A549 (cell line): ENCODE data around the gene PXDC1.

Source experiments
- HDAC2 ChIP-seq: fragments of 200-600 bp; sonication (generic); IDR thresholded peaks from 2 replicates; pipeline ENCODE4 v1.6.1; 2016
- JUN ChIP-seq, 2 experiments: fragments of >200 bp; sonication (Bioruptor Twin); formaldehyde crosslinking; IDR thresholded peaks; 2 replicates in 1 of 2; 3 replicates in 1 of 2; pipeline ENCODE4 v1.6.1; 2016 to 2017
- POLR2A ChIP-seq: IDR thresholded peaks from 2 replicates; pipeline ENCODE4 v1.6.1; 2012; ENCODE audit warnings: mild to moderate bottlenecking, low read length
- TF ChIP-seq, protein P1 (sequence below): fragments of >200 bp; sonication (Bioruptor Twin); formaldehyde crosslinking; IDR thresholded peaks from 3 replicates; pipeline ENCODE4 v1.5.1; 2016
- TF ChIP-seq, protein P2 (sequence below): IDR thresholded peaks from 2 replicates; pipeline ENCODE4 v1.6.1; 2012; ENCODE audit warnings: low read depth, borderline replicate concordance
- TF ChIP-seq, protein P3 (sequence below): fragments of >200 bp; sonication (Bioruptor Twin); formaldehyde crosslinking; IDR thresholded peaks from 3 replicates; pipeline ENCODE4 v1.6.1; 2016
- TF ChIP-seq, protein P4 (sequence below): fragments of 200-600 bp; sonication (generic); IDR thresholded peaks from 2 replicates; pipeline ENCODE4 v1.6.1; 2016; ENCODE audit warnings: antibody characterized with exemption, mild to moderate bottlenecking, moderate library complexity

DNA sequence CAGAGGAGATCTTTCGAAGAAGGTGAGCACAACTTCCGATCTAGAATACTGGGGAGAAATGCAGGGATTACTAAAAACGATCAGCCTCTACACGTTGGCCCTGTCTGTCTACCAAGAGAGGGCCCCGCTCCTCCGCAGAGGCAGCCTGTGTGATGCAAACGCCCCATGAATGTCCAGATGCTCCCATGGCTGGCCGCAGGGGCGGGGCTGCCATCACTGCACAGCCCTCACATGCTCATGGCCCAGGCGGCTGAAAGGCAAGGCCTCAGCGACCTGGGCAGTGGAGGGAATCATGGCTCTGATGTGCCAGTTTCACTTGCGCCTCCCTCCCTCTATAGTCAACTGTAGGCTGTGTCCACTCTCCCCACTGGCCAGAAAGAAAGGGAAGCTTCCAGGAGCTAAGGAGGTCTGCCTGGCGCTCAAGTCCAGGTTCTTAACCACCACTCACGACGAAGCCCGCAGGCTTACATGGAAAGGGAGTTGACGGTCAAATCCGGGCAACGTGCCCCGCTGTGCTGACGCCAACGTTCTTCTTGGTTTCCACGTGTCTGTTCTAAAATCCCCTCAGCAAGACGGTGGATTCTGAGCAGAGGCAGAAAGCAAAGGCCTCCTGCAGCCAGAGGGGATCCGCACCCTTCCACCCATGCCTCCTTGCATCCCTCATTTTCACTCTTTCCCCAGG is 14.2 kb downstream of the PXDC1 start:
- TF ChIP-seq HDAC2, result no peak
- TF ChIP-seq, protein P1, sequence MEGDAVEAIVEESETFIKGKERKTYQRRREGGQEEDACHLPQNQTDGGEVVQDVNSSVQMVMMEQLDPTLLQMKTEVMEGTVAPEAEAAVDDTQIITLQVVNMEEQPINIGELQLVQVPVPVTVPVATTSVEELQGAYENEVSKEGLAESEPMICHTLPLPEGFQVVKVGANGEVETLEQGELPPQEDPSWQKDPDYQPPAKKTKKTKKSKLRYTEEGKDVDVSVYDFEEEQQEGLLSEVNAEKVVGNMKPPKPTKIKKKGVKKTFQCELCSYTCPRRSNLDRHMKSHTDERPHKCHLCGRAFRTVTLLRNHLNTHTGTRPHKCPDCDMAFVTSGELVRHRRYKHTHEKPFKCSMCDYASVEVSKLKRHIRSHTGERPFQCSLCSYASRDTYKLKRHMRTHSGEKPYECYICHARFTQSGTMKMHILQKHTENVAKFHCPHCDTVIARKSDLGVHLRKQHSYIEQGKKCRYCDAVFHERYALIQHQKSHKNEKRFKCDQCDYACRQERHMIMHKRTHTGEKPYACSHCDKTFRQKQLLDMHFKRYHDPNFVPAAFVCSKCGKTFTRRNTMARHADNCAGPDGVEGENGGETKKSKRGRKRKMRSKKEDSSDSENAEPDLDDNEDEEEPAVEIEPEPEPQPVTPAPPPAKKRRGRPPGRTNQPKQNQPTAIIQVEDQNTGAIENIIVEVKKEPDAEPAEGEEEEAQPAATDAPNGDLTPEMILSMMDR, result no peak
- no peak for TF ChIP-seq POLR2A
- TF ChIP-seq, protein P2, sequence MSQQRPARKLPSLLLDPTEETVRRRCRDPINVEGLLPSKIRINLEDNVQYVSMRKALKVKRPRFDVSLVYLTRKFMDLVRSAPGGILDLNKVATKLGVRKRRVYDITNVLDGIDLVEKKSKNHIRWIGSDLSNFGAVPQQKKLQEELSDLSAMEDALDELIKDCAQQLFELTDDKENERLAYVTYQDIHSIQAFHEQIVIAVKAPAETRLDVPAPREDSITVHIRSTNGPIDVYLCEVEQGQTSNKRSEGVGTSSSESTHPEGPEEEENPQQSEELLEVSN, result no peak
- TF ChIP-seq, protein P3, sequence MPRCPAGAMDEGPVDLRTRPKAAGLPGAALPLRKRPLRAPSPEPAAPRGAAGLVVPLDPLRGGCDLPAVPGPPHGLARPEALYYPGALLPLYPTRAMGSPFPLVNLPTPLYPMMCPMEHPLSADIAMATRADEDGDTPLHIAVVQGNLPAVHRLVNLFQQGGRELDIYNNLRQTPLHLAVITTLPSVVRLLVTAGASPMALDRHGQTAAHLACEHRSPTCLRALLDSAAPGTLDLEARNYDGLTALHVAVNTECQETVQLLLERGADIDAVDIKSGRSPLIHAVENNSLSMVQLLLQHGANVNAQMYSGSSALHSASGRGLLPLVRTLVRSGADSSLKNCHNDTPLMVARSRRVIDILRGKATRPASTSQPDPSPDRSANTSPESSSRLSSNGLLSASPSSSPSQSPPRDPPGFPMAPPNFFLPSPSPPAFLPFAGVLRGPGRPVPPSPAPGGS, result no peak
- no peak for TF ChIP-seq JUN (IDR thresholded peaks at IDR 0.05)
- TF ChIP-seq, protein P4, sequence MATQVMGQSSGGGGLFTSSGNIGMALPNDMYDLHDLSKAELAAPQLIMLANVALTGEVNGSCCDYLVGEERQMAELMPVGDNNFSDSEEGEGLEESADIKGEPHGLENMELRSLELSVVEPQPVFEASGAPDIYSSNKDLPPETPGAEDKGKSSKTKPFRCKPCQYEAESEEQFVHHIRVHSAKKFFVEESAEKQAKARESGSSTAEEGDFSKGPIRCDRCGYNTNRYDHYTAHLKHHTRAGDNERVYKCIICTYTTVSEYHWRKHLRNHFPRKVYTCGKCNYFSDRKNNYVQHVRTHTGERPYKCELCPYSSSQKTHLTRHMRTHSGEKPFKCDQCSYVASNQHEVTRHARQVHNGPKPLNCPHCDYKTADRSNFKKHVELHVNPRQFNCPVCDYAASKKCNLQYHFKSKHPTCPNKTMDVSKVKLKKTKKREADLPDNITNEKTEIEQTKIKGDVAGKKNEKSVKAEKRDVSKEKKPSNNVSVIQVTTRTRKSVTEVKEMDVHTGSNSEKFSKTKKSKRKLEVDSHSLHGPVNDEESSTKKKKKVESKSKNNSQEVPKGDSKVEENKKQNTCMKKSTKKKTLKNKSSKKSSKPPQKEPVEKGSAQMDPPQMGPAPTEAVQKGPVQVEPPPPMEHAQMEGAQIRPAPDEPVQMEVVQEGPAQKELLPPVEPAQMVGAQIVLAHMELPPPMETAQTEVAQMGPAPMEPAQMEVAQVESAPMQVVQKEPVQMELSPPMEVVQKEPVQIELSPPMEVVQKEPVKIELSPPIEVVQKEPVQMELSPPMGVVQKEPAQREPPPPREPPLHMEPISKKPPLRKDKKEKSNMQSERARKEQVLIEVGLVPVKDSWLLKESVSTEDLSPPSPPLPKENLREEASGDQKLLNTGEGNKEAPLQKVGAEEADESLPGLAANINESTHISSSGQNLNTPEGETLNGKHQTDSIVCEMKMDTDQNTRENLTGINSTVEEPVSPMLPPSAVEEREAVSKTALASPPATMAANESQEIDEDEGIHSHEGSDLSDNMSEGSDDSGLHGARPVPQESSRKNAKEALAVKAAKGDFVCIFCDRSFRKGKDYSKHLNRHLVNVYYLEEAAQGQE, result no peak
